Osteoblast (primary cell): Measurements from ENCODE around the gene PPFIA4. TPM values are rescaled to one million over a fixed set of nuclear protein-coding genes. Genes with fewer than 3 reads are reported as not detected.

Experiments
- DNase-seq: peaks from one replicate; pipeline ENCODE4 v3.0.0; 2011; ENCODE audit warnings: low spot score, mixed read lengths; ENCODE audit not compliant: insufficient read length; ENCODE audit errors: missing footprints
- H2AFZ ChIP-seq: 2 replicates; pipeline ENCODE4 v1.6.0; 2011; ENCODE audit warnings: mild to moderate bottlenecking, low read length
- H3K27ac ChIP-seq: 2 replicates; pipeline ENCODE4 v1.5.1; 2011; ENCODE audit warnings: mild to moderate bottlenecking, low read depth, low read length, moderate library complexity
- H3K27me3 ChIP-seq: 2 replicates; pipeline ENCODE4 v1.6.0; 2012; ENCODE audit warnings: mild to moderate bottlenecking, control low read depth, inconsistent platforms, low read length, moderate library complexity; ENCODE audit not compliant: insufficient read depth
- H3K36me3 ChIP-seq: 2 replicates; pipeline ENCODE4 v1.5.1; 2011; ENCODE audit warnings: mild to moderate bottlenecking, low read length, control low read depth, moderate library complexity; ENCODE audit not compliant: insufficient read depth
- H3K4me1 ChIP-seq: 2 replicates; pipeline ENCODE4 v1.5.1; 2011; ENCODE audit warnings: mild to moderate bottlenecking, low read length, control low read depth, moderate library complexity; ENCODE audit not compliant: insufficient read depth
- H3K4me2 ChIP-seq: 2 replicates; pipeline ENCODE4 v1.6.0; 2011; ENCODE audit warnings: mild to moderate bottlenecking, low read length; ENCODE audit not compliant: insufficient read depth
- H3K4me3 ChIP-seq: fragments of 200-600 bp; sonication (generic); 3 replicates; pipeline ENCODE4 v1.5.1; 2012; ENCODE audit warnings: mild to moderate bottlenecking, low read length, inconsistent platforms; ENCODE audit not compliant: insufficient read depth
- H3K79me2 ChIP-seq: 2 replicates; pipeline ENCODE4 v1.6.0; 2012; ENCODE audit warnings: mild to moderate bottlenecking, low read length, control low read depth, inconsistent platforms; ENCODE audit not compliant: insufficient read depth
- H3K9me3 ChIP-seq: 2 replicates; pipeline ENCODE4 v1.5.1; 2011; ENCODE audit warnings: low read depth, low read length, control low read depth
- H4K20me1 ChIP-seq: 2 replicates; pipeline ENCODE4 v1.6.0; 2012; ENCODE audit warnings: mild to moderate bottlenecking, low read length, control low read depth; ENCODE audit not compliant: insufficient read depth
- total RNA-seq: library from RNA; depleted of rRNA; stranded (reverse); fragments of >200 nt; gene quantifications from 2 replicates; pipeline ENCODE4 v1.2.3, GENCODE V29; 2012
- TF ChIP-seq, protein P1 (sequence below): IDR thresholded peaks from 2 replicates; pipeline ENCODE4 v1.5.1; 2011; ENCODE audit warnings: mild to moderate bottlenecking, low read depth, low read length, moderate library complexity; ENCODE audit errors: extremely low read depth

Gene PPFIA4
- total RNA-seq, 1 donor, result 10.9 TPM

DNA sequence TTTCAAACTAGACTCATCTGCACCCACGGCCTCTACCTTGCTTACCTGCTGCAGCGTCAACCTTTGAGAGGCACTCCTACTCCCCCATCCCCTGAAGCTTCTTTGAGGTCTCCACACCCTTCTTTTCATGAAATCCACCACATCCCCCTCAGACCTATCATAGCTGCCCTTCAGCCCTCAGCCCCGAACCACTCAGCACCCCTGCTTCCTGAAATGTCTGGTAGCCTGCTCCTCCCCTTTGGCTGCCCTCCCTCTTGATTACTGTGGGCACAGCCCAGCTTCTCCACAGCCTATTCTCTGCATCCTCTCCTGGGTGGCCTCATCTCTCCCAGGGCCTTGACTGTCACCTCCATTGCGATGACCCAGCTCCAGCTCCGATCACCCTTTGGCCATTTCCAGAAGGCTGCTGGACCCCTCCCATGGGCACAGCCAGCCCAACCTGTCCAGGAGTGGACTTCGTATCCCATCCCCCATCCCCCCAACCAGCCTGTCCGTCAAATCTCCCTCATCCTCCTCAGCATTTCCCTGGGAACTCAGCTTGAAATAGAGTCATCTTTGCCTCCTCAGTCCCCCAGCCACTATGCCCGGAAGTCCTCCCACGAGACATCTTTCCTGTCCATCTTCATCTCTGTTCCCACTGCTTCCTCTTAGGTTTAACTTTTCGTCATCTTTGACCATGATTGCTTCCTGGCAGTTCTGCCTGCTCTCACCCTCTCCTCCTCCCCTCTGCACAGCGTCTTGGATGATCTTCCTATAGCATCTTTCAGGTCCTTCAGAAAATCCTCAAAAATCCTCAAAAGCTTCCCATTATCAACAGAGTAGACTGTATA is 95.1 kb downstream of the PPFIA4 start:
- Histone ChIP-seq H3K4me2 (no peak overlapping the region), H3K27ac (no peak overlapping the region), H3K27me3 (peaks cover 52% of the 10 kb centered on the region), H4K20me1 (no peaks in the 10 kb centered on the region), H2AFZ (no peak overlapping the region), H3K9me3 (no peaks in the 10 kb centered on the region), H3K36me3 (no peaks in the 10 kb centered on the region), H3K4me1 (peaks cover 7% of the 10 kb centered on the region), H3K4me3 (no peak overlapping the region), H3K79me2 (no peaks in the 10 kb centered on the region)
- TF ChIP-seq, protein P1, sequence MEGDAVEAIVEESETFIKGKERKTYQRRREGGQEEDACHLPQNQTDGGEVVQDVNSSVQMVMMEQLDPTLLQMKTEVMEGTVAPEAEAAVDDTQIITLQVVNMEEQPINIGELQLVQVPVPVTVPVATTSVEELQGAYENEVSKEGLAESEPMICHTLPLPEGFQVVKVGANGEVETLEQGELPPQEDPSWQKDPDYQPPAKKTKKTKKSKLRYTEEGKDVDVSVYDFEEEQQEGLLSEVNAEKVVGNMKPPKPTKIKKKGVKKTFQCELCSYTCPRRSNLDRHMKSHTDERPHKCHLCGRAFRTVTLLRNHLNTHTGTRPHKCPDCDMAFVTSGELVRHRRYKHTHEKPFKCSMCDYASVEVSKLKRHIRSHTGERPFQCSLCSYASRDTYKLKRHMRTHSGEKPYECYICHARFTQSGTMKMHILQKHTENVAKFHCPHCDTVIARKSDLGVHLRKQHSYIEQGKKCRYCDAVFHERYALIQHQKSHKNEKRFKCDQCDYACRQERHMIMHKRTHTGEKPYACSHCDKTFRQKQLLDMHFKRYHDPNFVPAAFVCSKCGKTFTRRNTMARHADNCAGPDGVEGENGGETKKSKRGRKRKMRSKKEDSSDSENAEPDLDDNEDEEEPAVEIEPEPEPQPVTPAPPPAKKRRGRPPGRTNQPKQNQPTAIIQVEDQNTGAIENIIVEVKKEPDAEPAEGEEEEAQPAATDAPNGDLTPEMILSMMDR, result no peak
- DNase-seq, result peak; percentile 49

DNA sequence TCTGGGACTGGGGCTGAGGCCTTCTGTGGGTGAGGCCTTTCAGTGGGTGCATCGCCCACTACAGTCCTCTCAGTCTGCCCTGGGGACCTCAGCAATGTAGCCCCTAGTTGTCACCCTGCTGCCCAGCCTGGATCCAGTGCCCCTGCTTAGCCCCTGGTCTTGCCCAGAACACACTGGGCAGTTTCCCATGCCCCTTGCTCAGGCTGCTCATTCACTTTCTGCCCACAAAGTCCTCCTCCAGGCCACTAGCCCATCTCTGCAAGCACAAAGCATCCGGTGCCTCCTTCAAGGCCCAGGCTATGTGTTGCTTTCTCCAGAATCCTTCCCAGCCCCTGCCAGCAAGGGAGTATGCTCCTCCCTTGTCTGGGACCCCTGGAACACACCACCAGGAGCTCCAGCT is 95.9 kb downstream of the PPFIA4 start:
- Histone ChIP-seq H3K4me2 (no peak overlapping the region), H3K27me3 (peaks cover 53% of the 10 kb centered on the region)

DNA sequence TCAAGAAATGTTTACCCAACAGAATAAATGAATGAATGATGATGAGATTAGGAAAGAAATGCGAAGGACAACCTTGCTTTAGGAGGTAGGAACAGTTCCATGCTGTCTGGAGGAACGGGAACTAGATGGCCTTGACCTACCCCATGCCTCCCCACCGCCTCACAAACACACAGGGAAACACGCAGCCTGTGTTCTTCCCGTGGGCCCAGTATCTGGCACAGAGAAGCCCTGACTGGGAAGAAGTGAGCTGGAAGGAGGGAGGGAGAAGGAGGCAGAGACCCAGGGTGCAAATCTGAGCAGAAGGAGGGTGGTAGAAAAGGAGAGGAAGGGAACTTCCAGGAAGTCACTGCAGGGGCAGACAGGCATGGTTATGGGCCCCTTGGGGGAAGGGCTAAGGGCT is 97.7 kb downstream of the PPFIA4 start:
- no peaks in the 10 kb centered on the region for H3K9me3 ChIP-seq
- DNase-seq, result peak; percentile 45
- TF ChIP-seq, protein P1, result no peak
- no peak overlapping the region for H3K4me2 ChIP-seq
- H2AFZ ChIP-seq, result no peak overlapping the region
- H3K4me3 ChIP-seq, result no peak overlapping the region
- no peaks in the 10 kb centered on the region for H4K20me1 ChIP-seq
- peaks cover 39% of the 10 kb centered on the region for H3K27me3 ChIP-seq
- no peaks in the 10 kb centered on the region for H3K79me2 ChIP-seq
- no peak overlapping the region for H3K27ac ChIP-seq
- H3K4me1 ChIP-seq, result peaks cover 11% of the 10 kb centered on the region
- no peaks in the 10 kb centered on the region for H3K36me3 ChIP-seq

More for the DNA sequence above, 95.9 kb downstream of the PPFIA4 start:
- Histone ChIP-seq H3K79me2 (no peaks in the 10 kb centered on the region), H3K36me3 (no peaks in the 10 kb centered on the region), H3K27ac (no peak overlapping the region), H3K4me3 (no peak overlapping the region), H2AFZ (no peak overlapping the region), H3K4me1 (peaks cover 7% of the 10 kb centered on the region), H3K9me3 (no peaks in the 10 kb centered on the region), H4K20me1 (no peaks in the 10 kb centered on the region)
- TF ChIP-seq, protein P1, result no peak
- DNase-seq, result peak; percentile 30

DNA sequence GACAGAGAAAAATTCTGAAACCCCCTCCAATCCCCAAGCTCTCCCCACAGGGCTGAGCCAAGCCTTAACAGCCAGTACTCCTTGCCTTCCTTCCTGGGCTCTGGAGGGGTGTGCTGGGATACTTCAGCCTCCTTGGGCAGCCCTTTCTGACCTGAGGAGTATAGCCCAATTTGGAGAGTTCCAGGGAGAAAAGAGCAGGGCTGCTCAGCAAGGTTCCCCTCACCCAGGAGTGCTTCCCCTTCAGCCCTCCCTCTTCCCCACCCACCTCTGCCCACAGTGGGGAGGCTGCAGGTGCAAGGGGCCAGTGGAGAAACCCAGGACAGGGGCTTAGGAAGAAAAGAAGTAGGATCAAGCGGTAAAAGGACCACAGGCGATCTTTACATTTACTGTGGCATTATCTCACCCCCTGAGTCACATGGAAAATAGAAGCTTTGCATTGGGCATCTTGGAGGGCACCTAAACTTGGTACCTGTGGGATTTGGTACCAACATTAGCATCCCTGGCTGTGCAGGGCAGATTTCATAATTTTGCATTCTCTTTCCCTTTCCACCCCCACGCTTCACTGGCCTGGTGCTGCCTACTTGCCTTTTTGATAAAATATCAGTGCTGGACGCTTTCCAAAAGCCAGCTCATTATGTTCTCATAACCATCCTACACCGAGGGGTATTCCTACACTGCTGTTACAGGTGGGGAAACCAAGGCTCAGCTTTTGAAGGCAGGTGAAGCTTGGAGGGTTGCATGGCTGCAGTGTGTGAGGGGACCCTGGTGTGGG is 98.4 kb downstream of the PPFIA4 start:
- H3K4me1 ChIP-seq, result peaks cover 11% of the 10 kb centered on the region
- no peak overlapping the region for H3K4me2 ChIP-seq
- TF ChIP-seq, protein P1, result no peak
- H3K36me3 ChIP-seq, result no peaks in the 10 kb centered on the region
- no peak overlapping the region for H2AFZ ChIP-seq
- peak; percentile 63 for DNase-seq
- no peak overlapping the region for H3K4me3 ChIP-seq
- H3K27me3 ChIP-seq, result peaks cover 33% of the 10 kb centered on the region
- no peaks in the 10 kb centered on the region for H3K79me2 ChIP-seq
- H4K20me1 ChIP-seq, result no peaks in the 10 kb centered on the region
- H3K9me3 ChIP-seq, result no peaks in the 10 kb centered on the region
- no peak overlapping the region for H3K27ac ChIP-seq
